CD14-positive monocyte (primary cell): Measurements from ENCODE around the gene WDR89. TPM values are rescaled to one million over a fixed set of nuclear protein-coding genes. Genes with fewer than 3 reads are reported as not detected.

Experiments used
- DNase-seq, 3 donors: peaks; one replicate each; pipeline ENCODE4 v3.0.0-alpha.2; 2011 to 2022
- H2AFZ ChIP-seq: 2 replicates; pipeline ENCODE4 v1.6.0; 2012; ENCODE audit warnings: mild to moderate bottlenecking, low read depth, low read length, inconsistent platforms; ENCODE audit not compliant: insufficient read depth, poor library complexity, severe bottlenecking
- H3K27ac ChIP-seq, 2 donors: 1 replicate in 1 of 2; 2 replicates in 1 of 2; pipeline ENCODE4 v1.5.1; 2012 to 2013; ENCODE audit warnings: low read length in 2 of 2, control low read depth in 1 of 2, inconsistent platforms in 1 of 2, low read depth in 1 of 2, mild to moderate bottlenecking in 1 of 2
- H3K27me3 ChIP-seq, 2 donors: one replicate each; pipeline versions ENCODE4 v1.6.0 to v1.6.1; 2011 to 2013; ENCODE audit warnings: low read length in 2 of 2; ENCODE audit not compliant: control insufficient read depth in 2 of 2, insufficient read depth in 2 of 2
- H3K36me3 ChIP-seq, 2 donors: replicated peaks in 1 of 2; 1 replicate in 1 of 2; 2 replicates in 1 of 2; pipeline versions ENCODE4 v1.5.1 to v1.6.1; 2012 to 2013; ENCODE audit warnings: low read length in 2 of 2, control low read depth in 1 of 2, inconsistent platforms in 1 of 2, mild to moderate bottlenecking in 1 of 2; ENCODE audit not compliant: insufficient read depth in 2 of 2, control insufficient read depth in 1 of 2
- H3K4me1 ChIP-seq, 2 donors: 1 replicate in 1 of 2; 2 replicates in 1 of 2; pipeline versions ENCODE4 v1.5.1 to v1.6.1; 2012 to 2013; ENCODE audit warnings: low read length in 2 of 2, control low read depth in 1 of 2, inconsistent platforms in 1 of 2, mild to moderate bottlenecking in 1 of 2, moderate library complexity in 1 of 2; ENCODE audit not compliant: insufficient read depth in 2 of 2, control insufficient read depth in 1 of 2
- H3K4me2 ChIP-seq: replicated peaks from 2 replicates; pipeline ENCODE3; 2012; ENCODE audit warnings: low read length, moderate library complexity, mild to moderate bottlenecking; ENCODE audit not compliant: poor library complexity, severe bottlenecking; ENCODE audit errors: extremely low read depth
- H3K4me3 ChIP-seq, 3 experiments: fragments of 200-600 bp in 1 of 3; sonication (generic) in 1 of 3; replicated peaks in 1 of 3; 1 replicate in 2 of 3; 2 replicates in 1 of 3; pipeline ENCODE4 v1.5.1; 2011 to 2013; ENCODE audit warnings: low read length in 3 of 3, mild to moderate bottlenecking in 3 of 3, control low read depth in 2 of 3, low read depth in 2 of 3, inconsistent platforms in 1 of 3, moderate library complexity in 1 of 3
- H3K79me2 ChIP-seq: 2 replicates; pipeline ENCODE4 v1.6.0; 2012; ENCODE audit warnings: mild to moderate bottlenecking, control low read depth, inconsistent platforms, low read length, moderate library complexity; ENCODE audit not compliant: insufficient read depth
- H3K9ac ChIP-seq: 2 replicates; pipeline ENCODE4 v1.6.0; 2017; ENCODE audit warnings: low read length, mild to moderate bottlenecking; ENCODE audit not compliant: insufficient read depth, poor library complexity, severe bottlenecking
- H3K9me3 ChIP-seq, 2 donors: replicated peaks in 1 of 2; 1 replicate in 1 of 2; 2 replicates in 1 of 2; pipeline versions ENCODE4 v1.5.1 to v1.6.1; 2012 to 2013; ENCODE audit warnings: low read length in 2 of 2, control low read depth in 1 of 2; ENCODE audit not compliant: control insufficient read depth in 1 of 2, insufficient read depth in 1 of 2
- H4K20me1 ChIP-seq: 2 replicates; pipeline ENCODE4 v1.6.0; 2012; ENCODE audit warnings: mild to moderate bottlenecking, low read length, control low read depth, moderate library complexity; ENCODE audit not compliant: insufficient read depth
- H3K27ac Mint-ChIP-seq, 7 donors: one replicate each; pipeline ENCODE4 v1.8.0; 2020; ENCODE audit warnings: mild to moderate bottlenecking in 7 of 7, mixed read lengths in 7 of 7, moderate library complexity in 6 of 7, inconsistent platforms in 2 of 7
- H3K27me3 Mint-ChIP-seq, 3 donors: one replicate each; pipeline ENCODE4 v1.8.0; 2021 to 2022; ENCODE audit warnings: low read depth in 3 of 3, mild to moderate bottlenecking in 3 of 3, mixed read lengths in 3 of 3, moderate library complexity in 3 of 3, inconsistent platforms in 1 of 3
- H3K36me3 Mint-ChIP-seq, 2 donors: one replicate each; pipeline ENCODE4 v1.8.0; 2020; ENCODE audit warnings: mixed read lengths in 2 of 2, inconsistent platforms in 1 of 2, mild to moderate bottlenecking in 1 of 2
- H3K4me1 Mint-ChIP-seq: one replicate; pipeline ENCODE4 v1.8.0; 2020; ENCODE audit warnings: mild to moderate bottlenecking, mixed read lengths
- H3K4me3 Mint-ChIP-seq, 2 donors: one replicate each; pipeline ENCODE4 v1.8.0; 2020; ENCODE audit warnings: mild to moderate bottlenecking in 2 of 2, mixed read lengths in 2 of 2, moderate library complexity in 1 of 2
- H3K9me3 Mint-ChIP-seq, 7 donors: one replicate each; pipeline ENCODE4 v1.8.0; 2020 to 2022; ENCODE audit warnings: mixed read lengths in 7 of 7, mild to moderate bottlenecking in 6 of 7, moderate library complexity in 6 of 7, inconsistent platforms in 2 of 7
- WGBS: methylation state at CpG from one replicate; pipeline ENCODE4 v1.1.5; 2013; ENCODE audit warnings: missing lambda C conversion rate; ENCODE audit not compliant: insufficient coverage; 5-methylcytosine and 5-hydroxymethylcytosine counted together
- intact Hi-C, 2 donors: fragments of 100-400 bp; cut with micrococcal nuclease; formaldehyde crosslinking; loops; one replicate each; pipeline versions ENCODE4 v1.15.0 to v1.15.1; 2023
- polyA plus RNA-seq, 3 donors: library from polyadenylated mRNA; depleted of rRNA in 1 of 3; unstranded in 2 of 3; stranded (reverse) in 1 of 3; fragments of 300-500 nt in 2 of 3; fragments of >200 nt in 1 of 3; fragmentation: Illumina TruSeq in 2 of 3; gene quantifications; 1 replicate in 2 of 3; 2 replicates in 1 of 3; pipeline ENCODE4 v1.2.3, GENCODE V29; 2012 to 2021
- TF ChIP-seq, protein P1 (sequence below): fragments of 200-600 bp; IDR thresholded peaks from one replicate; pipeline ENCODE4 v1.8.0; 2022; ENCODE audit warnings: antibody characterized with exemption, mild to moderate bottlenecking

Gene WDR89
- polyA plus RNA-seq, 3 donors = 2.1 to 3.6 (median 2.2) TPM

DNA sequence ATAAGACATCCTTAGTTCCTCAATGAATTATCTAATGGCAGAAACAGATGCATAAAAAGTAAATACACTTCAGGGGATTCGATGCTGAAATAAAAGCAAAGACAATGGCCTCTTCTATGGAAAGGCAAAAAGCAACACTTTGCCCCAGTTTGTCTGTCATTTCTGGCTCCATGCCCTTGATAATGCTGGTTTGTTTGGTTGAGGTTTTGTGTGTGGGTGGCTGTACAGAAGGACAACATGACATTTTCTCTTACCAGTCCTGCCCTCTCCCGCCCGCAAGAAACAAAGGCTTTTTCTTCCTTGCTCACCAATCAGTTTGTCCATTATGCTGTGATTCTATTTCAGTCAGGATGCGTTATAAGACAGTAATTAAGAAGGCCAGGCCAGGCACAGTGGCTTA, 18.1 kb upstream of the WDR89 start:
- Mint-ChIP-seq H3K4me1 (peaks cover 20% of the 10 kb centered on the region), H3K27me3 (peaks cover 0 to 3% (median 0%) of the 10 kb centered on the region in 3 donors), H3K9me3 (peaks cover 0 to 7% (median 2%) of the 10 kb centered on the region in 7 donors), H3K36me3 (peaks cover 0 to 3% of the 10 kb centered on the region in 2 donors), H3K27ac (no peak overlapping the region), H3K4me3 (no peak overlapping the region)
- Histone ChIP-seq H3K4me2 (no peak overlapping the region), H3K9me3 (no peaks in the 10 kb centered on the region), H3K79me2 (no peaks in the 10 kb centered on the region), H2AFZ (no peak overlapping the region), H3K9ac (no peak overlapping the region), H3K4me1 (peaks cover 17 to 19% of the 10 kb centered on the region in 2 donors), H3K36me3 (no peaks in the 10 kb centered on the region), H3K27ac (no peak overlapping the region), H4K20me1 (no peaks in the 10 kb centered on the region), H3K4me3 (no peak overlapping the region), H3K27me3 (no peaks in the 10 kb centered on the region)
- TF ChIP-seq, protein P1, sequence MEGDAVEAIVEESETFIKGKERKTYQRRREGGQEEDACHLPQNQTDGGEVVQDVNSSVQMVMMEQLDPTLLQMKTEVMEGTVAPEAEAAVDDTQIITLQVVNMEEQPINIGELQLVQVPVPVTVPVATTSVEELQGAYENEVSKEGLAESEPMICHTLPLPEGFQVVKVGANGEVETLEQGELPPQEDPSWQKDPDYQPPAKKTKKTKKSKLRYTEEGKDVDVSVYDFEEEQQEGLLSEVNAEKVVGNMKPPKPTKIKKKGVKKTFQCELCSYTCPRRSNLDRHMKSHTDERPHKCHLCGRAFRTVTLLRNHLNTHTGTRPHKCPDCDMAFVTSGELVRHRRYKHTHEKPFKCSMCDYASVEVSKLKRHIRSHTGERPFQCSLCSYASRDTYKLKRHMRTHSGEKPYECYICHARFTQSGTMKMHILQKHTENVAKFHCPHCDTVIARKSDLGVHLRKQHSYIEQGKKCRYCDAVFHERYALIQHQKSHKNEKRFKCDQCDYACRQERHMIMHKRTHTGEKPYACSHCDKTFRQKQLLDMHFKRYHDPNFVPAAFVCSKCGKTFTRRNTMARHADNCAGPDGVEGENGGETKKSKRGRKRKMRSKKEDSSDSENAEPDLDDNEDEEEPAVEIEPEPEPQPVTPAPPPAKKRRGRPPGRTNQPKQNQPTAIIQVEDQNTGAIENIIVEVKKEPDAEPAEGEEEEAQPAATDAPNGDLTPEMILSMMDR = no peak
- no peak for DNase-seq
- WGBS = 100% methylated on average over 1 of the region's 4 CpGs
- intact Hi-C loops = loop anchor here in 1 of 2 donors (10.0 kb wide), 1 partner anchor 65 kb away; the partner anchor contains the start of gene SGPP1

- H3K79me2 ChIP-seq = no peaks in the 10 kb centered on the region
- no peaks in the 10 kb centered on the region for H3K36me3 ChIP-seq
- H3K4me3 ChIP-seq = peak overlapping the region in 1 of 3 experiments; percentile 47
- peak overlapping the region; percentile 55 for H3K4me2 ChIP-seq
- H3K9ac ChIP-seq = peak overlapping the region; percentile 4
- peak overlapping the region; percentile 32 to 62 for H3K27ac ChIP-seq
- Mint-ChIP-seq H3K27ac (peak overlapping the region; percentile 52 to 83 (median 75)), H3K36me3 (peaks cover 1 to 3% of the 10 kb centered on the region in 2 donors), H3K9me3 (peaks cover 0 to 2% (median 0%) of the 10 kb centered on the region in 7 donors), H3K27me3 (peaks cover 0 to 1% (median 0%) of the 10 kb centered on the region in 3 donors), H3K4me1 (peaks cover 20% of the 10 kb centered on the region), H3K4me3 (peak overlapping the region in 1 of 2 donors; percentile 62)
- intact Hi-C loops = loop anchor here in 1 of 2 donors (10.0 kb wide), 1 partner anchor 69 kb away; the partner anchor contains the start of gene SGPP1
- peak; percentile 48 to 70 (median 67) for DNase-seq
- no peaks in the 10 kb centered on the region for H3K9me3 ChIP-seq
- TF ChIP-seq, protein P1 = no peak
- H2AFZ ChIP-seq = peak overlapping the region; percentile 57
- H3K27me3 ChIP-seq = no peaks in the 10 kb centered on the region
- peaks cover 17 to 19% of the 10 kb centered on the region in 2 donors for H3K4me1 ChIP-seq
- no peaks in the 10 kb centered on the region for H4K20me1 ChIP-seq
- WGBS = no CpG with 5 or more reads among the region's 4 CpGs
These were observed 14.5 kb upstream of the WDR89 start for GRCh38 chr14:63656194-63656593.
